Activated T-cell treated with anti-CD3 and anti-CD28 coated beads, Interleukin-2, amount 50 U/mL, for 48 hours (primary cell): ENCODE results near the gene SEZ6L.

ENCODE experiments used
- DNase-seq, 2 experiments: peaks; one replicate each; pipeline ENCODE4 v3.0.0-alpha.2; 2020

Gene SEZ6L

GRCh38 chr22:26185190-26185589 lies 15.9 kb downstream of the SEZ6L start:
- DNase-seq = no peak

- no peak for DNase-seq
These were observed 19.1 kb downstream of the SEZ6L start for GRCh38 chr22:26188341-26188740.

- DNase-seq = no peak
These were observed 25.1 kb downstream of the SEZ6L start for GRCh38 chr22:26194313-26194712.

GRCh38 chr22:26194877-26195276 lies 25.6 kb downstream of the SEZ6L start:
- DNase-seq = no peak

- DNase-seq = no peak
These were observed 27.4 kb downstream of the SEZ6L start for GRCh38 chr22:26196657-26197056.

- no peak for DNase-seq
These were observed 28.2 kb downstream of the SEZ6L start for GRCh38 chr22:26197425-26197824.

- no peak for DNase-seq
These were observed 30.4 kb downstream of the SEZ6L start for GRCh38 chr22:26199665-26200064.

GRCh38 chr22:26202280-26202924 lies 33.1 kb downstream of the SEZ6L start:
- DNase-seq = no peak

GRCh38 chr22:26205494-26205893 lies 36.2 kb downstream of the SEZ6L start:
- no peak for DNase-seq

- no peak for DNase-seq
These were observed 41.1 kb downstream of the SEZ6L start for GRCh38 chr22:26210334-26210733.

GRCh38 chr22:26213826-26214225 lies 44.6 kb downstream of the SEZ6L start:
- DNase-seq = no peak

- DNase-seq = no peak
These were observed 45.2 kb downstream of the SEZ6L start for GRCh38 chr22:26214466-26214865.

- DNase-seq = no peak
These were observed 46.5 kb downstream of the SEZ6L start for GRCh38 chr22:26215736-26216135.

GRCh38 chr22:26225207-26225606 lies 55.9 kb downstream of the SEZ6L start:
- DNase-seq = no peak

- no peak for DNase-seq
These were observed 57.5 kb downstream of the SEZ6L start for GRCh38 chr22:26226538-26227297.

- no peak for DNase-seq
These were observed 60.6 kb downstream of the SEZ6L start for GRCh38 chr22:26229910-26230309.

- no peak for DNase-seq
These were observed 65.0 kb downstream of the SEZ6L start for GRCh38 chr22:26234296-26234695.

GRCh38 chr22:26235792-26236487 lies 66.7 kb downstream of the SEZ6L start:
- DNase-seq = no peak

GRCh38 chr22:26236991-26237390 lies 67.7 kb downstream of the SEZ6L start:
- no peak for DNase-seq

GRCh38 chr22:26238596-26238995 lies 69.3 kb downstream of the SEZ6L start:
- no peak for DNase-seq

- no peak for DNase-seq
These were observed 70.3 kb downstream of the SEZ6L start for GRCh38 chr22:26239581-26239980.

- DNase-seq = no peak
These were observed 72.1 kb downstream of the SEZ6L start for GRCh38 chr22:26241361-26241760.

- DNase-seq = no peak
These were observed 75.7 kb downstream of the SEZ6L start for GRCh38 chr22:26245001-26245400.

GRCh38 chr22:26246552-26246951 lies 77.3 kb downstream of the SEZ6L start:
- DNase-seq = no peak
